Measurements from ENCODE around the gene PEX11B.
"Not testable (repeated sequence)": the region's sequence is repeated elsewhere in the genome, so short reads cannot be mapped to it uniquely, and the experiment has no call there.

- TF ChIP-seq POLR2A (IDR thresholded peaks at IDR 0.05; ENCODE audit: low read length); GATA1 (IDR thresholded peaks at IDR 0.05; ENCODE audit: low read depth, low read length): not testable (repeated sequence)
These were observed 1.8 kb upstream of the PEX11B start for GRCh38 chr1:145920297-145920696.
